ENCODE measurements around the gene FGF14. TPM values are rescaled to one million over a fixed set of nuclear protein-coding genes. Genes with fewer than 3 reads are reported as not detected.

Gene FGF14
- total RNA-seq, 1 donor from 2014 or later, result 2.0 TPM

- H3K27ac ChIP-seq, result no peak overlapping the region
- no peaks in the 10 kb centered on the region for H3K4me1 ChIP-seq
- intact Hi-C loops (cut with DNase I), result no loop called here
- no peak for ATAC-seq
- no peak overlapping the region for H3K4me3 ChIP-seq
- H3K36me3 ChIP-seq, result no peaks in the 10 kb centered on the region
- no peaks in the 10 kb centered on the region for H3K27me3 ChIP-seq
- H3K9me3 ChIP-seq, result no peaks in the 10 kb centered on the region
- no peak for DNase-seq
- TF ChIP-seq CTCF (IDR thresholded peaks at IDR 0.05), result no peak
Observed at GRCh38 chr13:101747039-101747438, 654.8 kb downstream of the FGF14 start.

GRCh38 chr13:101746513-101746912 is 655.3 kb downstream of the FGF14 start:
- no peak for ATAC-seq
- Histone ChIP-seq H3K27me3 (no peaks in the 10 kb centered on the region), H3K9me3 (no peaks in the 10 kb centered on the region), H3K36me3 (no peaks in the 10 kb centered on the region), H3K4me3 (no peak overlapping the region), H3K4me1 (no peaks in the 10 kb centered on the region), H3K27ac (no peak overlapping the region)
- intact Hi-C loops (cut with DNase I), result no loop called here
- no peak for DNase-seq
- no peak for TF ChIP-seq CTCF (IDR thresholded peaks at IDR 0.05)

- intact Hi-C loops (cut with DNase I), result no loop called here
- H3K36me3 ChIP-seq, result no peaks in the 10 kb centered on the region
- ATAC-seq (no peak), DNase-seq (no peak)
- H3K27me3 ChIP-seq, result no peaks in the 10 kb centered on the region
- no peak overlapping the region for H3K27ac ChIP-seq
- H3K4me3 ChIP-seq, result no peak overlapping the region
- H3K4me1 ChIP-seq, result no peaks in the 10 kb centered on the region
- TF ChIP-seq CTCF (IDR thresholded peaks at IDR 0.05), result no peak
- no peaks in the 10 kb centered on the region for H3K9me3 ChIP-seq
Observed at GRCh38 chr13:101739382-101740178, 662.3 kb downstream of the FGF14 start.

GRCh38 chr13:101738336-101738735 is 663.5 kb downstream of the FGF14 start:
- H3K27ac ChIP-seq, result no peak overlapping the region
- intact Hi-C loops (cut with DNase I), result no loop called here

GRCh38 chr13:101736566-101736965 is 665.3 kb downstream of the FGF14 start:
- Histone ChIP-seq H3K4me3 (no peak overlapping the region), H3K27ac (no peak overlapping the region), H3K9me3 (no peaks in the 10 kb centered on the region), H3K36me3 (no peaks in the 10 kb centered on the region), H3K4me1 (no peaks in the 10 kb centered on the region), H3K27me3 (no peaks in the 10 kb centered on the region)
- DNase-seq, result no peak
- no peak for TF ChIP-seq CTCF (IDR thresholded peaks at IDR 0.05)
- no peak for ATAC-seq
- intact Hi-C loops (cut with DNase I), result no loop called here

More at GRCh38 chr13:101738336-101738735, 663.5 kb downstream of the FGF14 start:
- DNase-seq, result no peak
- no peak for TF ChIP-seq CTCF (IDR thresholded peaks at IDR 0.05)
- H3K27me3 ChIP-seq, result no peaks in the 10 kb centered on the region
- no peaks in the 10 kb centered on the region for H3K9me3 ChIP-seq
- no peaks in the 10 kb centered on the region for H3K4me1 ChIP-seq
- no peak for ATAC-seq
- no peak overlapping the region for H3K4me3 ChIP-seq
- H3K36me3 ChIP-seq, result no peaks in the 10 kb centered on the region
